Keratinocyte (primary cell): ENCODE measurements around the gene TNIP1. TPM values are rescaled to one million over a fixed set of nuclear protein-coding genes. Genes with fewer than 3 reads are reported as not detected.

Source experiments
- DNase-seq: peaks from one replicate; pipeline ENCODE4 v3.0.0-alpha.2; 2011; ENCODE audit warnings: low read depth, missing footprints, low spot score
- FAIRE-seq: peaks from 2 replicates; lab custom pipeline; 2011; peaks lifted over from hg19 to GRCh38; lab: Jason Lieb, UNC
- H2AFZ ChIP-seq: 2 replicates; pipeline ENCODE4 v1.6.0; 2012; ENCODE audit warnings: low read length, control low read depth, inconsistent platforms; ENCODE audit not compliant: control insufficient read depth
- H3K27ac ChIP-seq: 2 replicates; pipeline ENCODE4 v1.5.1; 2011; ENCODE audit warnings: low read length; ENCODE audit not compliant: control insufficient read depth, insufficient read depth
- H3K27me3 ChIP-seq: 3 replicates; pipeline ENCODE4 v1.6.0; 2011; ENCODE audit warnings: low read length; ENCODE audit not compliant: control insufficient read depth, insufficient read depth; ENCODE audit errors: extremely low read depth
- H3K36me3 ChIP-seq, 2 experiments: 2 replicates in 1 of 2; 3 replicates in 1 of 2; pipeline ENCODE4 v1.5.1; 2011; ENCODE audit warnings: low read length in 2 of 2, mild to moderate bottlenecking in 1 of 2; ENCODE audit not compliant: control insufficient read depth in 2 of 2, insufficient read depth in 2 of 2; ENCODE audit errors: extremely low read depth in 1 of 2
- H3K4me1 ChIP-seq: 3 replicates; pipeline ENCODE4 v1.5.1; 2011; ENCODE audit warnings: low read length; ENCODE audit not compliant: control insufficient read depth, insufficient read depth; ENCODE audit errors: extremely low read depth
- H3K4me2 ChIP-seq: 3 replicates; pipeline ENCODE4 v1.6.0; 2011; ENCODE audit warnings: low read depth, low read length; ENCODE audit not compliant: control insufficient read depth, insufficient read depth; ENCODE audit errors: extremely low read depth
- H3K4me3 ChIP-seq, 3 experiments: fragments of 200-600 bp in 1 of 3; sonication (generic) in 1 of 3; 2 replicates in 2 of 3; 3 replicates in 1 of 3; pipeline ENCODE4 v1.5.1; 2011 to 2016; ENCODE audit warnings: low read length in 3 of 3, mild to moderate bottlenecking in 3 of 3, control low read depth in 2 of 3, inconsistent platforms in 1 of 3, low read depth in 1 of 3, mixed read lengths in 1 of 3, mixed run types in 1 of 3, moderate library complexity in 1 of 3; ENCODE audit not compliant: control insufficient read depth in 2 of 3, insufficient read depth in 2 of 3; ENCODE audit errors: extremely low read depth in 1 of 3
- H3K79me2 ChIP-seq: 2 replicates; pipeline ENCODE4 v1.6.0; 2012; ENCODE audit warnings: low read length; ENCODE audit not compliant: control insufficient read depth, insufficient read depth
- H3K9ac ChIP-seq: 3 replicates; pipeline ENCODE4 v1.6.0; 2011; ENCODE audit warnings: low read length; ENCODE audit not compliant: control insufficient read depth, insufficient read depth; ENCODE audit errors: extremely low read depth
- H3K9me1 ChIP-seq: 3 replicates; pipeline ENCODE4 v1.6.0; 2011; ENCODE audit warnings: low read length; ENCODE audit not compliant: control insufficient read depth, insufficient read depth; ENCODE audit errors: extremely low read depth
- H3K9me3 ChIP-seq: 2 replicates; pipeline ENCODE4 v1.5.1; 2012; ENCODE audit warnings: low read depth, low read length; ENCODE audit not compliant: control insufficient read depth
- H4K20me1 ChIP-seq: 3 replicates; pipeline ENCODE4 v1.6.0; 2011; ENCODE audit warnings: low read length; ENCODE audit not compliant: control insufficient read depth, insufficient read depth; ENCODE audit errors: extremely low read depth
- EZH2 ChIP-seq: IDR thresholded peaks from one replicate; pipeline ENCODE4 v1.6.1; 2012; ENCODE audit warnings: inconsistent platforms, mild to moderate bottlenecking, low read length, moderate library complexity
- dilution Hi-C: fragments of 300-500 bp; cut with MboI; formaldehyde crosslinking; loops from one replicate; pipeline ENCODE4 v1.7.0; 2020; ENCODE audit warnings: low sequenced_read_pairs; ENCODE audit not compliant: extremely low pct_ligation_motif_present
- polyA plus RNA-seq, 5 experiments: library from polyadenylated mRNA; depleted of rRNA in 3 of 5; stranded (reverse) in 3 of 5; stranded (forward) in 1 of 5; unstranded in 1 of 5; fragments of >200 nt; gene quantifications; 1 replicate in 1 of 5; 2 replicates in 3 of 5; 3 replicates in 1 of 5; pipeline versions ENCODE4 v1.2.1 to v1.2.3, GENCODE V29; 2011 to 2012; ENCODE audit warnings: missing spikeins in 2 of 5, low read depth in 1 of 5, low replicate concordance in 1 of 5
- TF ChIP-seq, protein P1 (sequence below), 3 experiments: IDR thresholded peaks in 1 of 3; conservative IDR thresholded peaks in 1 of 3; optimal IDR thresholded peaks in 1 of 3; 2 replicates in 2 of 3; 3 replicates in 1 of 3; pipeline versions ENCODE3 to v1.5.1; 2011; ENCODE audit warnings: low read length in 3 of 3, mild to moderate bottlenecking in 3 of 3, moderate library complexity in 2 of 3, control low read depth in 1 of 3, inconsistent platforms in 1 of 3; ENCODE audit not compliant: insufficient read depth in 2 of 3; ENCODE audit errors: extremely low read depth in 1 of 3

The TNIP1 gene
- polyA plus RNA-seq, 1 donor (not counting 4 experiments of a cell fraction or from before 2014, with no cell fraction given): 47.9 TPM

DNA sequence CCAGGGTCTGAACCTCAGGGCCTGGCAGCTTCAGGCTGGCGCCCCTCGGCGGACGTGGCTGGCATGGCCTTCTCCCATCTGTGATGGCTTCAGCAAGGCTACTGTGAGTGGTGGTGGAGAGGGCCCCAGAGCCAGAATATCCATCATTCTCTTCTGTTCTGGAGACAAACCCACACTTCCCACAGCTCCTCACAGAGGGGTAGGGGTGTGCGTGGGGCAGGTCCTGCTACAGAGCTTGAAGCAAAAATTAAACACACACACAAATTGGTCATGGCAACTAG, 50.8 kb downstream of the TNIP1 start:
- no peak overlapping the region for H3K27ac ChIP-seq
- no peaks in the 10 kb centered on the region for H3K4me1 ChIP-seq
- FAIRE-seq: no peak
- H3K79me2 ChIP-seq: no peaks in the 10 kb centered on the region
- H3K4me2 ChIP-seq: no peak overlapping the region
- H2AFZ ChIP-seq: no peak overlapping the region
- H3K27me3 ChIP-seq: no peaks in the 10 kb centered on the region
- H3K9ac ChIP-seq: no peak overlapping the region
- TF ChIP-seq, protein P1, sequence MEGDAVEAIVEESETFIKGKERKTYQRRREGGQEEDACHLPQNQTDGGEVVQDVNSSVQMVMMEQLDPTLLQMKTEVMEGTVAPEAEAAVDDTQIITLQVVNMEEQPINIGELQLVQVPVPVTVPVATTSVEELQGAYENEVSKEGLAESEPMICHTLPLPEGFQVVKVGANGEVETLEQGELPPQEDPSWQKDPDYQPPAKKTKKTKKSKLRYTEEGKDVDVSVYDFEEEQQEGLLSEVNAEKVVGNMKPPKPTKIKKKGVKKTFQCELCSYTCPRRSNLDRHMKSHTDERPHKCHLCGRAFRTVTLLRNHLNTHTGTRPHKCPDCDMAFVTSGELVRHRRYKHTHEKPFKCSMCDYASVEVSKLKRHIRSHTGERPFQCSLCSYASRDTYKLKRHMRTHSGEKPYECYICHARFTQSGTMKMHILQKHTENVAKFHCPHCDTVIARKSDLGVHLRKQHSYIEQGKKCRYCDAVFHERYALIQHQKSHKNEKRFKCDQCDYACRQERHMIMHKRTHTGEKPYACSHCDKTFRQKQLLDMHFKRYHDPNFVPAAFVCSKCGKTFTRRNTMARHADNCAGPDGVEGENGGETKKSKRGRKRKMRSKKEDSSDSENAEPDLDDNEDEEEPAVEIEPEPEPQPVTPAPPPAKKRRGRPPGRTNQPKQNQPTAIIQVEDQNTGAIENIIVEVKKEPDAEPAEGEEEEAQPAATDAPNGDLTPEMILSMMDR (optimal IDR thresholded peaks at IDR 0.05 in 1 of 3, IDR thresholded peaks at IDR 0.05 in 1 of 3, conservative IDR thresholded peaks at IDR 0.05 in 1 of 3; ENCODE audit: extremely low read depth in 1 of 3, insufficient read depth in 2 of 3, low read length in 3 of 3): no peak
- no peak for TF ChIP-seq EZH2
- dilution Hi-C loops: no loop called here
- no peak for DNase-seq
- H3K9me3 ChIP-seq: no peaks in the 10 kb centered on the region
- H3K4me3 ChIP-seq: no peak overlapping the region
- H4K20me1 ChIP-seq: no peaks in the 10 kb centered on the region
- no peaks in the 10 kb centered on the region for H3K9me1 ChIP-seq
- peaks cover 43 to 60% of the 10 kb centered on the region in 2 experiments for H3K36me3 ChIP-seq

DNA sequence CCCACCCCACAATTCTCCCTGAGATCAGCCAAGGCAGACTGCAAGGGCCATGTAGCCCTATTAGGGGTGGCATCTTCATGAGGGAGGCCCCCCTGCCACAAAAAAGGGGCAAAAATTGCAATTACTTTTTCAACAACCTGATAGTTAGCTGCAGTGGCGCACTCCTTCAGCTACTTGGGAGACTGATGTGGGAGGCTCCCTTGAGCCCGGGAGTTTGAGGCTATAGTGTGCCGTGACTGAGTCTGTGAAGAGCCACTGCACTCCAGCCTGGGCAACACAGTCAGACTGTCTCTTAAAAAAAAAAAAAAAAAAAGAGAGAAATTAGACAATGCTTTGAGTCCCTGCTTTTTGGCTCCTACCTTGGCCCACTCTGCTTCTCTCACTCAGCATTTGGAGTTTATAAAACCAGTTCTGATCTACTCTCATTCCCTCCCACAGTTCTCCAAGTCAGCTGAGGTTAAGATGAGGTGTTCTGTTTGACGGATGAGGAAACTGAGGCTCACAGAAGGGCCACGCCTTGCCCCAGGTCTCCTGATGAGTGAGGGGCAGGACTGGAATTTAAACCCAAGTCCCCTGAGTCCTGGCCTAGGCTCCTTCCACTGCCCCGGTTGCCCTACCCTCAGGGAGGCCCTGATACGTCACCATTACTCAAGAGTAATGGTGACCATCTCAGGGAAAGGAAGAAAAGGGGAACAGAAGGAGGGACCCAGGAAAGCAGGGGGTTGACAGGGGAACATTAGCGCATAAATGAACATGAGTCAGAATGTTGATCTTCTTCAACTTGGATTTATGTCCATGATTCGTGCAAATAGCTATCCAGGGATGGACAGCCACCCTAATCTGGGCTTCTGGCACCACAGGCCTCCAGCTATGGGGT, 51.4 kb downstream of the TNIP1 start:
- no peak overlapping the region for H3K27ac ChIP-seq
- no peak overlapping the region for H3K4me2 ChIP-seq
- H3K27me3 ChIP-seq: no peaks in the 10 kb centered on the region
- dilution Hi-C loops: no loop called here
- H4K20me1 ChIP-seq: no peaks in the 10 kb centered on the region
- no peak overlapping the region for H2AFZ ChIP-seq
- TF ChIP-seq, protein P1 (optimal IDR thresholded peaks at IDR 0.05 in 1 of 3, IDR thresholded peaks at IDR 0.05 in 1 of 3, conservative IDR thresholded peaks at IDR 0.05 in 1 of 3; ENCODE audit: extremely low read depth in 1 of 3, insufficient read depth in 2 of 3, low read length in 3 of 3): no peak
- TF ChIP-seq EZH2: no peak
- H3K36me3 ChIP-seq: peaks cover 40 to 58% of the 10 kb centered on the region in 2 experiments
- no peak overlapping the region for H3K4me3 ChIP-seq
- H3K9me3 ChIP-seq: no peaks in the 10 kb centered on the region
- peaks cover 4% of the 10 kb centered on the region for H3K4me1 ChIP-seq
- FAIRE-seq: no peak
- H3K9ac ChIP-seq: no peak overlapping the region
- DNase-seq: no peak
- no peaks in the 10 kb centered on the region for H3K9me1 ChIP-seq
- no peaks in the 10 kb centered on the region for H3K79me2 ChIP-seq
